KBM-7 (cell line): ENCODE results near the gene VAPB.
A peak's percentile ranks its signal among the peaks of the same experiment; 100 is the strongest.

Experiments used
- DNase-seq: peaks from one replicate; pipeline ENCODE4 v3.0.0-alpha.2; 2015
- in situ Hi-C: fragments of 300-500 bp; cut with MboI; formaldehyde crosslinking; loops from 2 replicates; pipeline ENCODE4 v1.14.3; 2020; ENCODE audit warnings: low sequenced_read_pairs, low pct_unique_long_range_greater_than_20kb, mixed read lengths

The VAPB gene

GRCh38 chr20:58375759-58376352 is 13.2 kb upstream of the VAPB start:
- in situ Hi-C loops = no loop called here
- no peak for DNase-seq

- in situ Hi-C loops = no loop called here
- no peak for DNase-seq
These were observed 12.0 kb upstream of the VAPB start for GRCh38 chr20:58377017-58377416.

GRCh38 chr20:58377766-58378401 is 11.1 kb upstream of the VAPB start:
- no peak for DNase-seq
- in situ Hi-C loops = no loop called here

GRCh38 chr20:58378704-58379103 is 10.3 kb upstream of the VAPB start:
- in situ Hi-C loops = no loop called here
- DNase-seq = no peak

GRCh38 chr20:58381627-58382026 is 7.4 kb upstream of the VAPB start:
- in situ Hi-C loops = no loop called here
- no peak for DNase-seq

GRCh38 chr20:58382096-58382495 is 6.9 kb upstream of the VAPB start:
- in situ Hi-C loops = no loop called here
- no peak for DNase-seq

GRCh38 chr20:58384821-58385220 is 4.2 kb upstream of the VAPB start:
- DNase-seq = no peak
- in situ Hi-C loops = no loop called here

- in situ Hi-C loops = no loop called here
- no peak for DNase-seq
These were observed 914 bp upstream of the VAPB start for GRCh38 chr20:58388028-58388601.

GRCh38 chr20:58389324-58389967 is 417 bp downstream of the VAPB start:
- in situ Hi-C loops = no loop called here
- peak; percentile 35 for DNase-seq

- in situ Hi-C loops = no loop called here
These were observed 1.1 kb downstream of the VAPB start for GRCh38 chr20:58389968-58390658.

GRCh38 chr20:58390659-58391035 is 1.6 kb downstream of the VAPB start:
- in situ Hi-C loops = no loop called here
- DNase-seq = no peak

More at GRCh38 chr20:58389968-58390658, 1.1 kb downstream of the VAPB start:
- no peak for DNase-seq

- in situ Hi-C loops = no loop called here
- DNase-seq = no peak
These were observed 3.3 kb downstream of the VAPB start for GRCh38 chr20:58392286-58392685.

GRCh38 chr20:58393299-58393698 is 4.3 kb downstream of the VAPB start:
- DNase-seq = no peak
- in situ Hi-C loops = no loop called here

GRCh38 chr20:58394801-58395200 is 5.8 kb downstream of the VAPB start:
- in situ Hi-C loops = no loop called here
- DNase-seq = no peak

- DNase-seq = no peak
- in situ Hi-C loops = no loop called here
These were observed 6.6 kb downstream of the VAPB start for GRCh38 chr20:58395604-58396003.

- no peak for DNase-seq
- in situ Hi-C loops = no loop called here
These were observed 8.4 kb downstream of the VAPB start for GRCh38 chr20:58397429-58397828.

GRCh38 chr20:58398254-58398653 is 9.2 kb downstream of the VAPB start:
- DNase-seq = no peak
- in situ Hi-C loops = no loop called here

GRCh38 chr20:58399926-58400325 is 10.9 kb downstream of the VAPB start:
- in situ Hi-C loops = no loop called here
- DNase-seq = no peak

- in situ Hi-C loops = no loop called here
- DNase-seq = no peak
These were observed 12.1 kb downstream of the VAPB start for GRCh38 chr20:58401162-58401561.

GRCh38 chr20:58402305-58402704 is 13.3 kb downstream of the VAPB start:
- no peak for DNase-seq
- in situ Hi-C loops = no loop called here
